GM23338 (cell line): ENCODE measurements around the gene CLOCK. TPM values are rescaled to one million over a fixed set of nuclear protein-coding genes. Genes with fewer than 3 reads are reported as not detected.

Source experiments
- ATAC-seq: fragments of 200-7000 bp; cut with Tn5 transposase; 3 replicates; pipeline ENCODE4 v1.9.1; 2020
- DNase-seq: peaks from one replicate; pipeline ENCODE4 v3.0.0-alpha.2; 2015; ENCODE audit warnings: low spot score
- H2AFZ ChIP-seq: fragments of 200-600 bp; sonication (generic); 2 replicates; pipeline ENCODE4 v1.8.0; 2016; ENCODE audit warnings: antibody characterized with exemption, mild to moderate bottlenecking, moderate library complexity
- H3F3A ChIP-seq: fragments of 200-600 bp; sonication (generic); replicated peaks from 2 replicates; pipeline ENCODE4 v1.8.0; 2017; ENCODE audit warnings: antibody characterized with exemption, mixed run types, low read depth
- H3K27ac ChIP-seq: fragments of 200-600 bp; sonication (generic); 2 replicates; pipeline ENCODE4 v1.6.1; 2016; ENCODE audit warnings: low read depth
- H3K27me3 ChIP-seq: fragments of 200-600 bp; sonication (generic); 2 replicates; pipeline ENCODE4 v1.8.0; 2016; ENCODE audit warnings: mild to moderate bottlenecking, mixed run types, moderate library complexity; ENCODE audit not compliant: insufficient read depth
- H3K36me3 ChIP-seq: fragments of 200-600 bp; sonication (generic); 2 replicates; pipeline ENCODE4 v1.8.0; 2016; ENCODE audit warnings: mild to moderate bottlenecking; ENCODE audit not compliant: insufficient read depth
- H3K4me1 ChIP-seq: fragments of 200-600 bp; sonication (generic); 2 replicates; pipeline ENCODE4 v1.8.0; 2016; ENCODE audit warnings: mild to moderate bottlenecking, moderate library complexity; ENCODE audit not compliant: insufficient read depth
- H3K4me2 ChIP-seq: fragments of 200-600 bp; sonication (generic); 2 replicates; pipeline ENCODE4 v1.7.1; 2017; ENCODE audit warnings: mixed run types
- H3K4me3 ChIP-seq: fragments of 200-600 bp; sonication (generic); 2 replicates; pipeline ENCODE4 v1.6.1; 2016; ENCODE audit warnings: mixed run types
- H3K79me2 ChIP-seq: fragments of 200-600 bp; sonication (generic); replicated peaks from 2 replicates; pipeline ENCODE4 v1.8.0; 2017; ENCODE audit warnings: mild to moderate bottlenecking; ENCODE audit not compliant: insufficient read depth
- H3K9me2 ChIP-seq: fragments of 200-600 bp; sonication (generic); 2 replicates; pipeline ENCODE4 v1.8.0; 2017; ENCODE audit not compliant: insufficient read depth
- H4K20me1 ChIP-seq: fragments of 200-600 bp; sonication (generic); replicated peaks from 2 replicates; pipeline ENCODE4 v1.8.0; 2017; ENCODE audit warnings: mild to moderate bottlenecking; ENCODE audit not compliant: insufficient read depth
- H3K27ac Mint-ChIP-seq: 2 replicates; pipeline ENCODE4 v1.8.0; 2020; ENCODE audit warnings: inconsistent platforms, mild to moderate bottlenecking, moderate library complexity, mixed read lengths
- H3K27me3 Mint-ChIP-seq: 3 replicates; pipeline ENCODE4 v1.8.0; 2022; ENCODE audit warnings: low read depth, mild to moderate bottlenecking, moderate library complexity, mixed read lengths, inconsistent platforms; ENCODE audit not compliant: insufficient read depth, poor library complexity
- H3K36me3 Mint-ChIP-seq: 3 replicates; pipeline ENCODE4 v1.8.0; 2021; ENCODE audit warnings: low read depth, mild to moderate bottlenecking, inconsistent platforms, moderate library complexity, mixed read lengths
- H3K4me1 Mint-ChIP-seq: 3 replicates; pipeline ENCODE4 v1.8.0; 2020; ENCODE audit warnings: mild to moderate bottlenecking, inconsistent platforms, mixed read lengths
- H3K4me3 Mint-ChIP-seq: 3 replicates; pipeline ENCODE4 v1.8.0; 2021; ENCODE audit warnings: moderate library complexity, mild to moderate bottlenecking, inconsistent platforms, mixed read lengths
- H3K9me3 Mint-ChIP-seq: 3 replicates; pipeline ENCODE4 v1.8.0; 2020; ENCODE audit warnings: moderate library complexity, mild to moderate bottlenecking, inconsistent platforms, mixed read lengths
- CREB1 ChIP-seq: fragments of 250-450 bp; sonication (Bioruptor Pico); IDR thresholded peaks from 2 replicates; pipeline ENCODE4 v1.5.0; 2020; ENCODE audit warnings: low read depth, mild to moderate bottlenecking, moderate library complexity
- EZH2phosphoT487 ChIP-seq: fragments of 200-600 bp; sonication (generic); IDR thresholded peaks from one replicate; pipeline ENCODE4 v1.8.1; 2018; ENCODE audit warnings: antibody characterized with exemption; ENCODE audit not compliant: unreplicated experiment
- NANOG ChIP-seq: IDR thresholded peaks from 2 replicates; pipeline ENCODE4 v1.6.1; 2016; ENCODE audit warnings: antibody characterized with exemption, borderline replicate concordance
- POLR2AphosphoS5 ChIP-seq: IDR thresholded peaks from 2 replicates; pipeline ENCODE4 v1.6.1; 2016; ENCODE audit warnings: antibody characterized with exemption, low read depth
- STAT1 ChIP-seq: IDR thresholded peaks from one replicate; pipeline ENCODE4 v1.6.1; 2016; ENCODE audit warnings: antibody characterized with exemption; ENCODE audit not compliant: unreplicated experiment
- ZNF331 ChIP-seq: fragments of 250-450 bp; sonication (Bioruptor Pico); IDR thresholded peaks from 2 replicates; pipeline ENCODE4 v1.5.0; 2020; ENCODE audit warnings: low read depth, mild to moderate bottlenecking, moderate library complexity
- polyA plus RNA-seq: library from polyadenylated mRNA; unstranded; fragments of >200 nt; fragmentation: Nextera tagmentation; extraction: Ambion mirVana; gene quantifications from 2 replicates; pipeline ENCODE4 v1.2.1, GENCODE V29; 2016
- total RNA-seq: library from RNA; depleted of rRNA; stranded (reverse); fragments of >200 nt; shearing (Covaris generic); gene quantifications from 2 replicates; pipeline ENCODE4 v1.2.3, GENCODE V29; 2014
- TF ChIP-seq, protein P1 (sequence below): fragments of 250-450 bp; sonication (Bioruptor Pico); IDR thresholded peaks from 2 replicates; pipeline ENCODE4 v1.5.0; 2020; ENCODE audit warnings: mild to moderate bottlenecking, moderate library complexity
- TF ChIP-seq, protein P2 (sequence below), 2 experiments: fragments of 200-600 bp in 1 of 2; sonication (generic) in 1 of 2; conservative IDR thresholded peaks; 2 replicates each; pipeline versions ENCODE4 v1.5.1 to v1.6.1; 2016 to 2017; ENCODE audit warnings: antibody characterized with exemption in 2 of 2, low read depth in 2 of 2, mild to moderate bottlenecking in 2 of 2, moderate library complexity in 1 of 2

Gene CLOCK
- total and polyA plus RNA-seq, 2 experiments from 2014 or later: 17.1 to 28.8 TPM

DNA sequence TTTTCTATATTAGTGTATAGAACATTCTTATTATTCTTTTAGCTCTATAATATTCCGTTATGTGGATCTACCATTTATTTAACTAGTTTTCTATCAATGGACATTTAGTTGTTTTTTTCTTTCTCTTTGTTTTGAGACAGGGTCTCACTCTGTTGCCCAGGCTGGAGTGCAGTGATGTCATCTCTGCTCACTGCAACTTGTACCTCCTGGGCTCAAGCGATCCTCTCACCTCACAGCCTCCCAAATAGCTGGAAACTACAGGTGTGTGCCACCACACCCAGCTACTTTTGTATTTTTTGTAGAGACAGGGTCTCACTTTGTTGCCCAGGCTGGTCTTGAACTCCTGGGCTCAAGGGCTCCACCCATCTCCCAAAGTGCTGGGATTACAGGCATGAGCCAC is 140.2 kb downstream of the CLOCK start:
- Mint-ChIP-seq H3K9me3 (no peaks in the 10 kb centered on the region), H3K4me3 (no peak overlapping the region), H3K36me3 (peaks cover 42% of the 10 kb centered on the region), H3K4me1 (peaks cover 16% of the 10 kb centered on the region; the same call in 2 of the 3 replicates), H3K27ac (no peak overlapping the region), H3K27me3 (no peaks in the 10 kb centered on the region)
- TF ChIP-seq STAT1: no peak
- TF ChIP-seq, protein P1, sequence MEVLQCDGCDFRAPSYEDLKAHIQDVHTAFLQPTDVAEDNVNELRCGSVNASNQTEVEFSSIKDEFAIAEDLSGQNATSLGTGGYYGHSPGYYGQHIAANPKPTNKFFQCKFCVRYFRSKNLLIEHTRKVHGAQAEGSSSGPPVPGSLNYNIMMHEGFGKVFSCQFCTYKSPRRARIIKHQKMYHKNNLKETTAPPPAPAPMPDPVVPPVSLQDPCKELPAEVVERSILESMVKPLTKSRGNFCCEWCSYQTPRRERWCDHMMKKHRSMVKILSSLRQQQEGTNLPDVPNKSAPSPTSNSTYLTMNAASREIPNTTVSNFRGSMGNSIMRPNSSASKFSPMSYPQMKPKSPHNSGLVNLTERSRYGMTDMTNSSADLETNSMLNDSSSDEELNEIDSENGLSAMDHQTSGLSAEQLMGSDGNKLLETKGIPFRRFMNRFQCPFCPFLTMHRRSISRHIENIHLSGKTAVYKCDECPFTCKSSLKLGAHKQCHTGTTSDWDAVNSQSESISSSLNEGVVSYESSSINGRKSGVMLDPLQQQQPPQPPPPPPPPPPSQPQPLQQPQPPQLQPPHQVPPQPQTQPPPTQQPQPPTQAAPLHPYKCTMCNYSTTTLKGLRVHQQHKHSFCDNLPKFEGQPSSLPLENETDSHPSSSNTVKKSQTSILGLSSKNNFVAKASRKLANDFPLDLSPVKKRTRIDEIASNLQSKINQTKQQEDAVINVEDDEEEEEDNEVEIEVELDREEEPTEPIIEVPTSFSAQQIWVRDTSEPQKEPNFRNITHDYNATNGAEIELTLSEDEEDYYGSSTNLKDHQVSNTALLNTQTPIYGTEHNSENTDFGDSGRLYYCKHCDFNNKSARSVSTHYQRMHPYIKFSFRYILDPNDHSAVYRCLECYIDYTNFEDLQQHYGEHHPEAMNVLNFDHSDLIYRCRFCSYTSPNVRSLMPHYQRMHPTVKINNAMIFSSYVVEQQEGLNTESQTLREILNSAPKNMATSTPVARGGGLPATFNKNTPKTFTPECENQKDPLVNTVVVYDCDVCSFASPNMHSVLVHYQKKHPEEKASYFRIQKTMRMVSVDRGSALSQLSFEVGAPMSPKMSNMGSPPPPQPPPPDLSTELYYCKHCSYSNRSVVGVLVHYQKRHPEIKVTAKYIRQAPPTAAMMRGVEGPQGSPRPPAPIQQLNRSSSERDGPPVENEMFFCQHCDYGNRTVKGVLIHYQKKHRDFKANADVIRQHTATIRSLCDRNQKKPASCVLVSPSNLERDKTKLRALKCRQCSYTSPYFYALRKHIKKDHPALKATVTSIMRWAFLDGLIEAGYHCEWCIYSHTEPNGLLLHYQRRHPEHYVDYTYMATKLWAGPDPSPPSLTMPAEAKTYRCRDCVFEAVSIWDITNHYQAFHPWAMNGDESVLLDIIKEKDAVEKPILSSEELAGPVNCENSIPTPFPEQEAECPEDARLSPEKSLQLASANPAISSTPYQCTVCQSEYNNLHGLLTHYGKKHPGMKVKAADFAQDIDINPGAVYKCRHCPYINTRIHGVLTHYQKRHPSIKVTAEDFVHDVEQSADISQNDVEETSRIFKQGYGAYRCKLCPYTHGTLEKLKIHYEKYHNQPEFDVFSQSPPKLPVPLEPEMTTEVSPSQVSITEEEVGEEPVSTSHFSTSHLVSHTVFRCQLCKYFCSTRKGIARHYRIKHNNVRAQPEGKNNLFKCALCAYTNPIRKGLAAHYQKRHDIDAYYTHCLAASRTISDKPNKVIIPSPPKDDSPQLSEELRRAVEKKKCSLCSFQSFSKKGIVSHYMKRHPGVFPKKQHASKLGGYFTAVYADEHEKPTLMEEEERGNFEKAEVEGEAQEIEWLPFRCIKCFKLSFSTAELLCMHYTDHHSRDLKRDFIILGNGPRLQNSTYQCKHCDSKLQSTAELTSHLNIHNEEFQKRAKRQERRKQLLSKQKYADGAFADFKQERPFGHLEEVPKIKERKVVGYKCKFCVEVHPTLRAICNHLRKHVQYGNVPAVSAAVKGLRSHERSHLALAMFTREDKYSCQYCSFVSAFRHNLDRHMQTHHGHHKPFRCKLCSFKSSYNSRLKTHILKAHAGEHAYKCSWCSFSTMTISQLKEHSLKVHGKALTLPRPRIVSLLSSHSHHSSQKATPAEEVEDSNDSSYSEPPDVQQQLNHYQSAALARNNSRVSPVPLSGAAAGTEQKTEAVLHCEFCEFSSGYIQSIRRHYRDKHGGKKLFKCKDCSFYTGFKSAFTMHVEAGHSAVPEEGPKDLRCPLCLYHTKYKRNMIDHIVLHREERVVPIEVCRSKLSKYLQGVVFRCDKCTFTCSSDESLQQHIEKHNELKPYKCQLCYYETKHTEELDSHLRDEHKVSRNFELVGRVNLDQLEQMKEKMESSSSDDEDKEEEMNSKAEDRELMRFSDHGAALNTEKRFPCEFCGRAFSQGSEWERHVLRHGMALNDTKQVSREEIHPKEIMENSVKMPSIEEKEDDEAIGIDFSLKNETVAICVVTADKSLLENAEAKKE: no peak
- TF ChIP-seq CREB1: no peak
- TF ChIP-seq POLR2AphosphoS5: no peak
- no peak for TF ChIP-seq ZNF331
- TF ChIP-seq EZH2phosphoT487: no peak
- TF ChIP-seq, protein P2, sequence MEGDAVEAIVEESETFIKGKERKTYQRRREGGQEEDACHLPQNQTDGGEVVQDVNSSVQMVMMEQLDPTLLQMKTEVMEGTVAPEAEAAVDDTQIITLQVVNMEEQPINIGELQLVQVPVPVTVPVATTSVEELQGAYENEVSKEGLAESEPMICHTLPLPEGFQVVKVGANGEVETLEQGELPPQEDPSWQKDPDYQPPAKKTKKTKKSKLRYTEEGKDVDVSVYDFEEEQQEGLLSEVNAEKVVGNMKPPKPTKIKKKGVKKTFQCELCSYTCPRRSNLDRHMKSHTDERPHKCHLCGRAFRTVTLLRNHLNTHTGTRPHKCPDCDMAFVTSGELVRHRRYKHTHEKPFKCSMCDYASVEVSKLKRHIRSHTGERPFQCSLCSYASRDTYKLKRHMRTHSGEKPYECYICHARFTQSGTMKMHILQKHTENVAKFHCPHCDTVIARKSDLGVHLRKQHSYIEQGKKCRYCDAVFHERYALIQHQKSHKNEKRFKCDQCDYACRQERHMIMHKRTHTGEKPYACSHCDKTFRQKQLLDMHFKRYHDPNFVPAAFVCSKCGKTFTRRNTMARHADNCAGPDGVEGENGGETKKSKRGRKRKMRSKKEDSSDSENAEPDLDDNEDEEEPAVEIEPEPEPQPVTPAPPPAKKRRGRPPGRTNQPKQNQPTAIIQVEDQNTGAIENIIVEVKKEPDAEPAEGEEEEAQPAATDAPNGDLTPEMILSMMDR (conservative IDR thresholded peaks at IDR 0.05; ENCODE audit: low read depth in 2 of 2): no peak
- TF ChIP-seq NANOG: no peak
- H3K4me3 ChIP-seq: no peak overlapping the region
- H3K9me2 ChIP-seq: no peaks in the 10 kb centered on the region
- H2AFZ ChIP-seq: no peak overlapping the region
- H3K4me1 ChIP-seq: peaks cover 17% of the 10 kb centered on the region; the same call in 1 of the 2 replicates
- H3F3A ChIP-seq: no peaks in the 10 kb centered on the region
- H3K27ac ChIP-seq: no peak overlapping the region
- no peaks in the 10 kb centered on the region for H3K27me3 ChIP-seq
- ATAC-seq (no peak), DNase-seq (no peak)
- H3K36me3 ChIP-seq: peaks cover 18% of the 10 kb centered on the region
- H3K4me2 ChIP-seq: no peak overlapping the region
- peaks cover 97% of the 10 kb centered on the region for H3K79me2 ChIP-seq
- peaks cover 67% of the 10 kb centered on the region for H4K20me1 ChIP-seq
